Inferior parietal cortex (tissue), 1 donor: ENCODE measurements around the gene DMD.

Experiments used
- DNase-seq: peaks from one replicate; pipeline ENCODE4 v3.0.0-alpha.2; 2016; ENCODE audit errors: extremely low spot score

The DMD gene

GRCh38 chrX:31355206-31355955, 1856.0 kb downstream of the DMD start:
- DNase-seq = no peak

- no peak for DNase-seq
Observed at GRCh38 chrX:31353095-31353494, 1858.3 kb downstream of the DMD start.

- no peak for DNase-seq
Observed at GRCh38 chrX:31350808-31351074, 1860.6 kb downstream of the DMD start.

DNA sequence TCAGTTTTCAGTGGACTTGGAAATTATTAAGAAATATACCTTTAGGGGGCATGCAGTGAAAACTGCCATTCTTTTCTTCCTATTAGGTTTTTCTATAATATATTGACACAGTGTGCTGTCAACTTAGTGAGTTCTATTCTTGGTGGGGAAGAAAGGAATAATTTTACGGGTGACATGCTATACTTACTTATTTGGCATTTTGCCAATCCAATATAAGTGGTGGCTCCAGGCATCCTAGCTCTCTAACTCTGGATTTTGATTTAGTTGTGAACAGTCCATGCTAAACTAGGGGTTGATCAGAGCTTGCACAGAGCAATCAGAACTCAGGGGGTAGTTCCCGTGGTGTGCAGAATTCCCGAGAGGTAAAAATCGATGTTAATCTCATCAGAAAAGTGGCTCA, 1861.8 kb downstream of the DMD start:
- no peak for DNase-seq

- DNase-seq = no peak
Observed at GRCh38 chrX:31340587-31340986, 1870.8 kb downstream of the DMD start.

DNA sequence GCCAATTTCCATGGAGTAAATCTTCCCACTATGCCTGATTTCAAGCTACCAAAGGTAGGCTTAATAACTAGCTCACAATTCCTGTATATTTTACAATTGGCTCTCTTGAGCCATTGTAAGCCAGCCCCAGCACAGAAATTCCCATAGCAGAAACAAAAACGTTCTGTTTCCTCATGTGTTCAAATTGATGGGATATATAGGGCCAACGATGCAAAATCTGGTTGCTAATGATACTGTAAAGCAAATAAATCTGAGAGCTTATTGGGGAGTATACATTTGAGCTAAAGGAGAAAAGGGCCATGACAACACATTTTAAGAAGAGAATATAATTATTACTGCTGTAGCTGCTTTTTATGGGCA, 1872.4 kb downstream of the DMD start:
- no peak for DNase-seq

GRCh38 chrX:31337332-31337731, 1874.0 kb downstream of the DMD start:
- no peak for DNase-seq

DNA sequence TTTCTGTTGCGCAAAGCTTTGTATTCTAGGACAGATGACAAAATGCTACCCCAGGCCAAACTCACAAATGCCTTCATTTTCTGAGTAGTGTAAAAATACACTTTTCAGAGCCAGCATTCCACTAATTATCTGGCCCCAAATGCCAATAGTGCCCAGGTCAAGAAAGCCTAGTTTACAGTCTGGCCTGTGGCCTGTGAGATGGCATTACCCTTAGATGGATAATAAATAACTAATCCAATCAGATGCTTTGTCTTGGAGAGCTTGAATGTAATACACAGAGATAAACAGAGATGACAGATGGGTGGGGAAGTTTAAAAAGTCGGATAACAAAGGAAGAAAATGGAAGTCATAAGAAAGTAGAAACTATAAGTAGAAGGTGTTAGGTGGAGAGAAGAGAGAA, 1874.9 kb downstream of the DMD start:
- no peak for DNase-seq

- DNase-seq = no peak
Observed at GRCh38 chrX:31334997-31335396, 1876.4 kb downstream of the DMD start.

GRCh38 chrX:31333165-31333831, 1878.1 kb downstream of the DMD start:
- no peak for DNase-seq

- no peak for DNase-seq
Observed at GRCh38 chrX:31331928-31332327, 1879.4 kb downstream of the DMD start.

- no peak for DNase-seq
Observed at GRCh38 chrX:31331015-31331414, 1880.3 kb downstream of the DMD start.

DNA sequence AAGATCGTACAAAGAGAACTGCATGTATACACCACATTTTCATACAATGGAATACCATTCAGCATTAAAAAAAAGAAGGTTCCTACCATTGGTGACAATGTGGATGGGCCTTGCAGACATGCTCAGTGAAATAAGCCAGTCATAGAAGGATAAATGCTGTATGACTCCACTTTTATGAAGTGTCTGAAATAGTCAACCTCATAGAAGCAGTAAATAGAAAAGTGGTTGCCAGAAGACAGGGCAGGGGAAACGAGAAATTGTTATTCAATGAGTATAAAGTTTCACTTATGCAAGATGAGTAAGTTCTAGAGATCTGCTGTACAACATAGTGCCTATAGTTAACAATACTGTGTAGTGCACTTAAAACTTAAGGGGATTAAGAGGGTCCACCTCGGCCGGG, 1882.1 kb downstream of the DMD start:
- DNase-seq = no peak

GRCh38 chrX:31323658-31324057, 1887.7 kb downstream of the DMD start:
- no peak for DNase-seq

- DNase-seq = no peak
Observed at GRCh38 chrX:31320740-31321139, 1890.6 kb downstream of the DMD start.

- no peak for DNase-seq
Observed at GRCh38 chrX:31319586-31319985, 1891.8 kb downstream of the DMD start.

DNA sequence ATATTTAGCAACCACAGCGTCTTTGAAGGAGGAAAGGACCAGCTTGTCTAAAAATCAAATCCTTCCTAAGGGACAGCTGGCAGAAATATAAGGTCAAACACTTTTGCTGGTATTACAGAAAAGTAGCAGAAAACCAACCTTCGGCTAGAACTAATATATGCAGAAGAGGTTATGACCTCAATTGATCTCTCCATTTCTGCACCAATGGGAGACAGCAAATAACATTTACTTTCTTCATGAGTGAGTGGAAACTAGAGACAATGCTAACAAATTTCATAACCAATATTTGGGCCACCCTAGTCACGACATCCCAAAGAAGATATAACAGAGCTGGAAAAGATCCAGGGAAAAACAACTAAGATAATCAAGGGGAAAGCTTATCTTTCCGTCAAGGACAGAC, 1892.5 kb downstream of the DMD start:
- no peak for DNase-seq

GRCh38 chrX:31316340-31316991, 1894.9 kb downstream of the DMD start:
- no peak for DNase-seq

DNA sequence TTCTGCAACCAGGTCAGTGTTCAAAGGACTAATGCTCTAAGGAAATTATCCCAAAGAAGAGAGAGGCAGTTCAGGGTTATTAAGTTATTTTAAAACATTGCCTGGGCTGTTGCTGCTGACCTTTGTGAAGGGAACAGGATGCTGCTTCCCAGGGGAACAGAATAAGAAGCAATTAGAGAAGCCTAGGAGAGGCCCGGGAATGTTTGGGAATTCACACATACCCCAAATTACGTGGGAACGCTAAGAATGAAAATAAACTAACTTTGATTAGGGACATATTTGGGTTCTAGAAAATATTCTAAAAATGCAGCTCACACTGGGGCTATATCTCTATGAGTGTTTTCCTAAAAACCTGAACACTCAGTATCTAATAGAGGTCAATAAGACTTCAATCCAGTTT, 1896.4 kb downstream of the DMD start:
- no peak for DNase-seq

GRCh38 chrX:31307952-31308351, 1903.4 kb downstream of the DMD start:
- DNase-seq = no peak

- no peak for DNase-seq
Observed at GRCh38 chrX:31302573-31303075, 1908.7 kb downstream of the DMD start.

DNA sequence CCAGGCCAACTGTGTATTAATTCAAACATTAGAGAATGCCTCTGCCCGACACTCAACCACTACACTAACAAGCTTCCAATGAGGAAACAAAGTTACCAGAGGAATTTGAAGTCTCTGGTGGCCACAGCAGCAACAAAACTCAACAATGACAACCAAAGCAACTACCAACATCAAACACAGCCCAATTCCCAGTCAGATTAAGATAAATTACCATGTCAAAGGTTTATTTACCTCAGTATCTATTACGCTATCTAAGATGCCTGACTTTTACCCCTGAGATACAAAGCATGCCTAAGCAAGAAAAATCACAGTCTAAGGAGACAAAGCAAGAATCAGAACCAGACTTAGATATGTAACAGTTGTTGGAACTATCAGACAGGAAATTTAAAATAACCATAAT, 1909.4 kb downstream of the DMD start:
- DNase-seq = no peak

DNA sequence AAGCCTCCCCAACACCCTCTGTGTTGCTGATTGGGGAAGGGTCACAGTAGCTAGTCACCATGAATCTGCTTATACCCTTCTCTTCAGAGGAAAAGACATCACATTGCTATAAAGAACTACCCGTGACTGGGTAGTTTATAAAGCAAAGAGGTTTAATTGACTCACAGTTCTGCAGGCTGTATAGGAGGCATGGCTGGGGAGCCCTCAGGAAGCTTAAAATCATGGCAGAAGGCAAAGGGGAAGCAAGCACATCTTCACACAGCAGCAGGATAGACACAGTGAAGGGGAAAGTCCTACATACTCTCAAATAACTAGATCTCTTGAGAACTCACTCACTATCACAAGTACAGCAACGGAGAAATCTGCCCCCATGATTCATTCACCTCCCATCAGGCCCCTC, 1910.1 kb downstream of the DMD start:
- no peak for DNase-seq
